Measurements from ENCODE around the gene MESP1.

GRCh38 chr15:89728254-89728653 is 22.8 kb downstream of the MESP1 start:
- TF ChIP-seq POLR2AphosphoS5 (IDR thresholded peaks at IDR 0.05; ENCODE audit: low read depth, low read length) (no peak), POLR2A (IDR thresholded peaks at IDR 0.05; ENCODE audit: low read depth, low read length) (no peak)

Data from GM12892 (cell line).